ENCODE results near the gene LRGUK. TPM values are rescaled to one million over a fixed set of nuclear protein-coding genes. Genes with fewer than 3 reads are reported as not detected.
"Not testable (repeated sequence)": the region's sequence is repeated elsewhere in the genome, so short reads cannot be mapped to it uniquely, and the experiment has no call there.

The LRGUK gene, protein sequence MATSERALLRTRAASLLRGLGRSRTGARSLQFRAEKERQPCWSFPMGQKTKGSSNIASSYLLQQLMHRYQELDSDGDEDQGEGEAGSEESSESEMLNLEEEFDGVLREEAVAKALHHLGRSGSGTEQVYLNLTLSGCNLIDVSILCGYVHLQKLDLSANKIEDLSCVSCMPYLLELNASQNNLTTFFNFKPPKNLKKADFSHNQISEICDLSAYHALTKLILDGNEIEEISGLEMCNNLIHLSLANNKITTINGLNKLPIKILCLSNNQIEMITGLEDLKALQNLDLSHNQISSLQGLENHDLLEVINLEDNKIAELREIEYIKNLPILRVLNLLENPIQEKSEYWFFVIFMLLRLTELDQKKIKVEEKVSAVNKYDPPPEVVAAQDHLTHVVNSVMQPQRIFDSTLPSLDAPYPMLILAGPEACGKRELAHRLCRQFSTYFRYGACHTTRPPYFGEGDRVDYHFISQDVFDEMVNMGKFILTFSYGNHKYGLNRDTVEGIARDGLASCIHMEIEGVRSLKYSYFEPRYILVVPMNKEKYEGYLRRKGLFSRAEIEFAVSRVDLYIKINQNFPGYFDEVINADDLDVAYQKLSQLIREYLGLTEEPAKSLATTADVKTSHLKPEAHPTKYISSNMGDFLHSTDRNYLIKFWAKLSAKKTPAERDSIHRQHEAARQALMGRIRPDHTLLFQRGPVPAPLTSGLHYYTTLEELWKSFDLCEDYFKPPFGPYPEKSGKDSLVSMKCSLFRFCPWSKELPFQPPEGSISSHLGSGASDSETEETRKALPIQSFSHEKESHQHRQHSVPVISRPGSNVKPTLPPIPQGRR
- total RNA-seq, result 0.06 and 0.07 TPM in 2 replicates

- no peak for DNase-seq (ENCODE audit: low read depth)
- TF ChIP-seq, protein P1, sequence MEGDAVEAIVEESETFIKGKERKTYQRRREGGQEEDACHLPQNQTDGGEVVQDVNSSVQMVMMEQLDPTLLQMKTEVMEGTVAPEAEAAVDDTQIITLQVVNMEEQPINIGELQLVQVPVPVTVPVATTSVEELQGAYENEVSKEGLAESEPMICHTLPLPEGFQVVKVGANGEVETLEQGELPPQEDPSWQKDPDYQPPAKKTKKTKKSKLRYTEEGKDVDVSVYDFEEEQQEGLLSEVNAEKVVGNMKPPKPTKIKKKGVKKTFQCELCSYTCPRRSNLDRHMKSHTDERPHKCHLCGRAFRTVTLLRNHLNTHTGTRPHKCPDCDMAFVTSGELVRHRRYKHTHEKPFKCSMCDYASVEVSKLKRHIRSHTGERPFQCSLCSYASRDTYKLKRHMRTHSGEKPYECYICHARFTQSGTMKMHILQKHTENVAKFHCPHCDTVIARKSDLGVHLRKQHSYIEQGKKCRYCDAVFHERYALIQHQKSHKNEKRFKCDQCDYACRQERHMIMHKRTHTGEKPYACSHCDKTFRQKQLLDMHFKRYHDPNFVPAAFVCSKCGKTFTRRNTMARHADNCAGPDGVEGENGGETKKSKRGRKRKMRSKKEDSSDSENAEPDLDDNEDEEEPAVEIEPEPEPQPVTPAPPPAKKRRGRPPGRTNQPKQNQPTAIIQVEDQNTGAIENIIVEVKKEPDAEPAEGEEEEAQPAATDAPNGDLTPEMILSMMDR (conservative IDR thresholded peaks at IDR 0.05; ENCODE audit: low read depth, low read length), result no peak
- H3K4me3 ChIP-seq (ENCODE audit: low read depth, low read length), result peak within 1 kb of the TSS; percentile 92
Measured at GRCh38 chr7:134126966-134127848, at the start of gene LRGUK. Gene LRGUK (plus strand): TSS chr7:134127340. CDS start chr7:134127368, 28 bp downstream.

DNA sequence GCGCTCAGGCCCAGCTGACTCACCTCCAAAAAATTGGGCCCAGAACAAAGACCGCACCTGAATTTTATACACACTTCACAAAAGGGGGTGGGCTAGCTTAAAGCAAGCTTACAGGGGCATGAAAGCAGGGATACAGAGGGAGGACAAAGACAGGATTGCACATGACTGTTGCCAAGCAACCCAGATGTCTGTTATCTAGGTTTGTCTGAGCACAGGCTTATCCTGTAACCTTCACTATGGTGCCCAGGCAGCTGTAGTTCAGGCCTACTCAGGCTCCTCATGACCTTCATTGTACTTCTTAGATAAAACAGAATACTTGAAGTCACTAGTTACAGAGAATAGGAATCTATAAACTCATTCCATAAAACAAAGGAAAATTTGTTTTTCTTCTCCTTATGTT lies 49.6 kb upstream of the LRGUK start:
- DNase-seq (ENCODE audit: low read depth), result not testable (repeated sequence)

GRCh38 chr7:134078991-134079390 lies 48.1 kb upstream of the LRGUK start:
- TF ChIP-seq, protein P1 (conservative IDR thresholded peaks at IDR 0.05; ENCODE audit: low read depth, low read length), result no peak
- no peak for DNase-seq (ENCODE audit: low read depth)
- H3K4me3 ChIP-seq (ENCODE audit: low read depth, low read length), result no peak overlapping the region

More for the DNA sequence above, 49.6 kb upstream of the LRGUK start:
- not testable (repeated sequence) for H3K4me3 ChIP-seq (ENCODE audit: low read depth, low read length)

DNA sequence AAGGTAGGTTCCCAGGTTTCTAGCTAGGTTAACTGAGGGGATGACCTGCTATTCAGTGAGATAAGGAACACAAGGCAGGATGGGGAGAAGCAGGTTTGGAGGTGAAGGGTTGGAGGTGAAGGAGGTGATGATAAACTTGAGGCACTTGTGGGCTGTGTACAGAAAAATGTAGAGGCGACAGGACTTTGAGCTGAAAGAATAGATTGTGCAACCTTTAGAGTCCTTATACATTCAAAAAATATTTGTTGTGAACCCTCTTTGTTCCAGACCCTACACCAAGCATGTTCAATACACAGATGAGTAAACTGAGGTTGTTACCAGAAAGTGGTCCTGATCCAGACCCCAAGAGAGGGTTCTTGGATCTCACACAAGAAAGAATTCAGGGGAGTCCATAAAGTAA lies 45.4 kb upstream of the LRGUK start:
- DNase-seq (ENCODE audit: low read depth), result no peak
- TF ChIP-seq, protein P1 (conservative IDR thresholded peaks at IDR 0.05; ENCODE audit: low read depth, low read length), result no peak

GRCh38 chr7:134083766-134084487 lies 43.2 kb upstream of the LRGUK start:
- no peak overlapping the region for H3K4me3 ChIP-seq (ENCODE audit: low read depth, low read length)
- DNase-seq (ENCODE audit: low read depth), result no peak
- TF ChIP-seq, protein P1 (conservative IDR thresholded peaks at IDR 0.05; ENCODE audit: low read depth, low read length), result no peak

More for the DNA sequence above, 45.4 kb upstream of the LRGUK start:
- no peak overlapping the region for H3K4me3 ChIP-seq (ENCODE audit: low read depth, low read length)

DNA sequence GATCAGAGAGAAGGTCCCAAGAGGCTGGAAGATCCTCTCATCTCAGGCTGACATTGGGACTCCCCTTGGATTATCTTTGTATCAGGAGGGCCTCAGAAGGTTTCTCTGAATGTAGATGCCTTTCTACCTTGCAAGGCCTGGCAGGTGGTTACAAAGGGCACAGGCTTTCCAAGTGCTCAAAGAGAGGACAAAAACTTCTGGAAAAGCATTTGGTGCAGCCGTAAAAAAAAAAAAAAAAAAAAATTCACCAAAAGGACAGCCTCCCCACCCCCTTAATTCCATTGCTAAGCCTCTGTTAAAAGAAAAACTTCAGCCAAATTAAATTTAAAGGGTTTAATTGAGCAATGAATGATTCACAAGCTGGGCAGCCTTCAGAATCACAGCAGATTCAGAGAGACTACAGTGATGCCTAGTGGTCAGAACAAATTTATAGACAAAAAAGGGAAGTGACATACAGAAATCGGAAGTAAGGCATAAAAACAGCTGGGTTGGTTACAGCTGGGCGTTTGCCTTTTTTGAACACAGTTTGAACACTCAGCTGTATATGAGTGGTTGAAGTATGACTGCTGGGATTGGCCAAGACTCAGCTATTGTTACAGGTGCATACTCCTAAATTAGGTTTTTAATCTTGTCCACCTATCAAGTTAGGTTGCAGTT lies 42.5 kb upstream of the LRGUK start:
- DNase-seq (ENCODE audit: low read depth), result no peak
- TF ChIP-seq, protein P1 (conservative IDR thresholded peaks at IDR 0.05; ENCODE audit: low read depth, low read length), result no peak
- H3K4me3 ChIP-seq (ENCODE audit: low read depth, low read length), result no peak overlapping the region
